GM23248 (cell line): ENCODE data around the gene GBGT1.

ENCODE experiments used
- EZH2 ChIP-seq: fragments of 200-600 bp; sonication (generic); IDR thresholded peaks from 2 replicates; pipeline ENCODE4 v1.6.1; 2018; ENCODE audit warnings: antibody characterized with exemption, mild to moderate bottlenecking; ENCODE audit not compliant: insufficient read depth, poor library complexity, severe bottlenecking
- EZH2phosphoT487 ChIP-seq: fragments of 200-600 bp; sonication (generic); IDR thresholded peaks from 2 replicates; pipeline ENCODE4 v1.6.1; 2018; ENCODE audit warnings: antibody characterized with exemption, moderate library complexity, mild to moderate bottlenecking, low read depth; ENCODE audit not compliant: insufficient read depth

GRCh38 chr9:133124123-133124906 lies 39.4 kb downstream of the GBGT1 start:
- TF ChIP-seq EZH2, result no peak
- no peak for TF ChIP-seq EZH2phosphoT487
